Neural cell (in vitro differentiated cells): Measurements from ENCODE around the gene CHST6.

Source experiments
- CTCF ChIP-seq: fragments of 450-650 bp; IDR thresholded peaks from 2 replicates; pipeline ENCODE4 v1.5.1; 2014; ENCODE audit warnings: antibody characterized with exemption, mild to moderate bottlenecking, moderate library complexity; ENCODE audit not compliant: poor library complexity, severe bottlenecking
- EZH2 ChIP-seq: fragments of 200-600, 300-800 bp; shearing (Covaris generic), sonication (generic); IDR thresholded peaks from 2 replicates; pipeline ENCODE4 v1.6.1; 2014; ENCODE audit warnings: antibody characterized with exemption, low read length, borderline replicate concordance, mild to moderate bottlenecking; ENCODE audit not compliant: insufficient read depth, poor library complexity, severe bottlenecking
- POLR2AphosphoS5 ChIP-seq: IDR thresholded peaks from 2 replicates; pipeline ENCODE4 v1.6.1; 2012
- RAD21 ChIP-seq: fragments of 450-650 bp; conservative IDR thresholded peaks from 2 replicates; pipeline ENCODE4 v1.6.1; 2014; ENCODE audit warnings: antibody characterized with exemption, mild to moderate bottlenecking, moderate library complexity
- REST ChIP-seq: IDR thresholded peaks from 2 replicates; pipeline ENCODE4 v1.6.1; 2012; ENCODE audit warnings: borderline replicate concordance
- SMC3 ChIP-seq: fragments of 450-650 bp; conservative IDR thresholded peaks from 2 replicates; pipeline ENCODE4 v1.6.1; 2014; ENCODE audit warnings: antibody characterized with exemption, mild to moderate bottlenecking, moderate library complexity; ENCODE audit not compliant: poor library complexity
- TAF1 ChIP-seq: IDR thresholded peaks from 2 replicates; pipeline ENCODE4 v1.6.1; 2012; ENCODE audit warnings: low read depth

GRCh38 chr16:75452464-75453190, 42.6 kb downstream of the CHST6 start:
- TF ChIP-seq RAD21 (no peak), CTCF (no peak), TAF1 (no peak), POLR2AphosphoS5 (no peak), EZH2 (no peak), SMC3 (no peak), REST (no peak)
